IMR-90 (cell line): Measurements from ENCODE around the gene BMERB1. TPM values are rescaled to one million over a fixed set of nuclear protein-coding genes. Genes with fewer than 3 reads are reported as not detected.

Experiments
- ATAC-seq: fragments of 200-7000 bp; cut with Tn5 transposase; 2 replicates; pipeline ENCODE4 v1.9.1; 2020; ENCODE audit warnings: low read depth, mild to moderate bottlenecking, moderate library complexity
- BruUV-seq: library from RNA; stranded (reverse); fragments of 400-500 nt; replicated peaks from 2 replicates; lab custom pipeline; 2021; lab: Mats Ljungman, UMichigan
- CTCF ChIA-PET: fragments of 300-600 bp; formaldehyde crosslinking; extraction: SDS; loops from one replicate; lab custom pipeline; 2021; ENCODE audit warnings: antibody characterized with exemption; lab: Yijun Ruan, JAX
- POLR2A ChIA-PET: fragments of 300-600 bp; sonication (Branson Sonifier 250); formaldehyde crosslinking; loops from one replicate; lab custom pipeline; 2022; ENCODE audit warnings: antibody characterized with exemption; ENCODE audit not compliant: unreplicated experiment; lab: Charles Lee
- DNase-seq: peaks from one replicate; pipeline ENCODE4 v3.0.0; 2013
- H2AFZ ChIP-seq: replicated peaks from 2 replicates; pipeline ENCODE3; 2013; ENCODE audit warnings: low read length, mild to moderate bottlenecking; ENCODE audit not compliant: poor library complexity
- H2AK5ac ChIP-seq: 2 replicates; pipeline ENCODE4 v1.6.1; 2013; ENCODE audit warnings: low read depth, low read length, inconsistent platforms
- H2AK9ac ChIP-seq: replicated peaks from 2 replicates; pipeline ENCODE3; 2013; ENCODE audit warnings: mild to moderate bottlenecking, low read depth, low read length, moderate library complexity; ENCODE audit not compliant: poor library complexity
- H2BK120ac ChIP-seq: 2 replicates; pipeline ENCODE4 v1.6.1; 2013; ENCODE audit warnings: low read depth, low read length, inconsistent platforms
- H2BK15ac ChIP-seq: 3 replicates; pipeline ENCODE4 v1.6.1; 2013; ENCODE audit warnings: low read depth, low read length, inconsistent platforms
- H2BK20ac ChIP-seq: 2 replicates; pipeline ENCODE4 v1.6.1; 2013; ENCODE audit warnings: low read depth, mild to moderate bottlenecking, inconsistent platforms, low read length, moderate library complexity
- H2BK5ac ChIP-seq: 2 replicates; pipeline ENCODE4 v1.6.1; 2013; ENCODE audit warnings: mild to moderate bottlenecking, low read depth, low read length, inconsistent platforms; ENCODE audit not compliant: poor library complexity, severe bottlenecking
- H3K14ac ChIP-seq: replicated peaks from 2 replicates; pipeline ENCODE4 v1.6.1; 2013; ENCODE audit warnings: low read depth, low read length, inconsistent platforms
- H3K18ac ChIP-seq: 2 replicates; pipeline ENCODE4 v1.6.1; 2013; ENCODE audit warnings: low read depth, low read length, control low read depth
- H3K23ac ChIP-seq: 2 replicates; pipeline ENCODE4 v1.6.1; 2013; ENCODE audit warnings: low read depth, low read length, inconsistent platforms
- H3K27ac ChIP-seq: 2 replicates; pipeline ENCODE4 v1.5.1; 2013; ENCODE audit warnings: mild to moderate bottlenecking, control low read depth, low read length; ENCODE audit not compliant: insufficient read depth
- H3K27me3 ChIP-seq: 2 replicates; pipeline ENCODE4 v1.6.1; 2013; ENCODE audit warnings: low read length; ENCODE audit not compliant: control insufficient read depth, insufficient read depth
- H3K36me3 ChIP-seq: 2 replicates; pipeline ENCODE4 v1.6.1; 2013; ENCODE audit warnings: low read length, mixed read lengths; ENCODE audit not compliant: control insufficient read depth, insufficient read depth
- H3K4ac ChIP-seq: 2 replicates; pipeline ENCODE4 v1.6.1; 2013; ENCODE audit warnings: low read depth, low read length, inconsistent platforms
- H3K4me1 ChIP-seq: 2 replicates; pipeline ENCODE4 v1.6.1; 2013; ENCODE audit warnings: low read length, mixed read lengths; ENCODE audit not compliant: control insufficient read depth, insufficient read depth
- H3K4me2 ChIP-seq: 2 replicates; pipeline ENCODE4 v1.6.1; 2013; ENCODE audit warnings: low read depth, mild to moderate bottlenecking, control low read depth, low read length, moderate library complexity
- H3K4me3 ChIP-seq: 2 replicates; pipeline ENCODE4 v1.5.1; 2013; ENCODE audit warnings: low read depth, mild to moderate bottlenecking, control low read depth, low read length, moderate library complexity; ENCODE audit not compliant: insufficient read depth
- H3K56ac ChIP-seq: 2 replicates; pipeline ENCODE4 v1.6.1; 2013; ENCODE audit warnings: low read length, inconsistent platforms; ENCODE audit not compliant: insufficient read depth; ENCODE audit errors: extremely low read depth
- H3K79me1 ChIP-seq, 2 experiments: 2 replicates each; pipeline ENCODE4 v1.6.1; 2013; ENCODE audit warnings: low read length in 2 of 2, inconsistent platforms in 1 of 2, low read depth in 1 of 2
- H3K9ac ChIP-seq: 2 replicates; pipeline ENCODE4 v1.6.1; 2013; ENCODE audit warnings: low read depth, low read length, control low read depth
- H3K9me1 ChIP-seq: 2 replicates; pipeline ENCODE4 v1.6.1; 2013; ENCODE audit warnings: low read length, inconsistent platforms; ENCODE audit not compliant: insufficient read depth
- H3K9me3 ChIP-seq: 2 replicates; pipeline ENCODE4 v1.6.1; 2013; ENCODE audit warnings: low read length; ENCODE audit not compliant: control insufficient read depth, insufficient read depth
- H4K20me1 ChIP-seq: 2 replicates; pipeline ENCODE4 v1.6.1; 2013; ENCODE audit warnings: low read length, inconsistent platforms; ENCODE audit not compliant: insufficient read depth
- H4K5ac ChIP-seq: 2 replicates; pipeline ENCODE4 v1.6.1; 2013; ENCODE audit warnings: mild to moderate bottlenecking, low read depth, low read length, control low read depth
- H4K8ac ChIP-seq, 2 experiments: 2 replicates each; pipeline ENCODE4 v1.6.1; 2013; ENCODE audit warnings: low read depth in 2 of 2, low read length in 2 of 2, control low read depth in 1 of 2, inconsistent platforms in 1 of 2
- H4K91ac ChIP-seq: 2 replicates; pipeline ENCODE4 v1.6.1; 2013; ENCODE audit warnings: low read depth, low read length, inconsistent platforms; ENCODE audit not compliant: insufficient read depth
- CEBPB ChIP-seq: IDR thresholded peaks from 2 replicates; pipeline ENCODE4 v1.6.1; 2012; ENCODE audit warnings: low read depth, low read length, improper control_type of control experiment
- CHD1 ChIP-seq: IDR thresholded peaks from 2 replicates; pipeline ENCODE4 v1.6.1; 2012; ENCODE audit warnings: low read depth, low read length, improper control_type of control experiment
- CTCF ChIP-seq: conservative IDR thresholded peaks from 2 replicates; pipeline ENCODE4 v1.5.1; 2012; ENCODE audit warnings: mild to moderate bottlenecking, low read depth, low read length, improper control_type of control experiment
- FOS ChIP-seq: fragments of 150-350 bp; IDR thresholded peaks from 2 replicates; pipeline ENCODE4 v1.6.1; 2016; ENCODE audit warnings: low read depth, low read length
- MAFK ChIP-seq: IDR thresholded peaks from 2 replicates; pipeline ENCODE4 v1.6.1; 2012; ENCODE audit warnings: low read depth, low read length, improper control_type of control experiment
- MAZ ChIP-seq: IDR thresholded peaks from 2 replicates; pipeline ENCODE4 v1.6.1; 2012; ENCODE audit warnings: low read depth, mild to moderate bottlenecking, low read length, improper control_type of control experiment, moderate library complexity, borderline replicate concordance
- NFE2L2 ChIP-seq: fragments of 150-350 bp; IDR thresholded peaks from 2 replicates; pipeline ENCODE4 v1.6.1; 2016; ENCODE audit warnings: low read depth, mild to moderate bottlenecking, low read length
- POLR2A ChIP-seq: IDR thresholded peaks from 2 replicates; pipeline ENCODE4 v1.6.1; 2012; ENCODE audit warnings: mild to moderate bottlenecking, low read depth, low read length
- RFX5 ChIP-seq: IDR thresholded peaks from 2 replicates; pipeline ENCODE4 v1.8.0; 2012; ENCODE audit warnings: low read depth, mild to moderate bottlenecking, low read length, moderate library complexity
- SMC3 ChIP-seq: fragments of 150-350 bp; IDR thresholded peaks from 2 replicates; pipeline ENCODE4 v1.6.1; 2016; ENCODE audit warnings: low read depth, mild to moderate bottlenecking, antibody characterized with exemption, low read length, moderate library complexity
- USF2 ChIP-seq: fragments of 150-350 bp; IDR thresholded peaks from 2 replicates; pipeline ENCODE4 v1.6.1; 2017; ENCODE audit warnings: mild to moderate bottlenecking, antibody characterized with exemption, low read length, low read depth
- WGBS, 2 experiments: methylation state at CpG; one replicate each; pipeline versions ENCODE4 v1.1.5 to v1.1.7; 2013; ENCODE audit warnings: missing lambda C conversion rate in 2 of 2; ENCODE audit not compliant: insufficient read length in 1 of 2; ENCODE audit errors: extremely low coverage in 2 of 2; 5-methylcytosine and 5-hydroxymethylcytosine counted together
- dilution Hi-C: fragments of 300-500 bp; cut with HindIII; formaldehyde crosslinking; loops from one replicate; pipeline ENCODE4 v1.14.3; 2018; ENCODE audit warnings: low sequenced_read_pairs; ENCODE audit not compliant: unreplicated experiment
- in situ Hi-C: fragments of 300-500 bp; cut with MboI; formaldehyde crosslinking; loops from 3 replicates; pipeline ENCODE4 v1.14.3; 2019; ENCODE audit warnings: low sequenced_read_pairs, inconsistent platforms, mixed read lengths
- intact Hi-C: fragments of 100-400 bp; cut with micrococcal nuclease; formaldehyde crosslinking; loops from 2 replicates; pipeline ENCODE4 v1.10.0; 2022
- polyA plus RNA-seq, 3 experiments: library from polyadenylated mRNA; depleted of rRNA; stranded (reverse); fragments of >200 nt; gene quantifications; 2 replicates each; pipeline ENCODE4 v1.2.3, GENCODE V29; 2012; ENCODE audit warnings: low replicate concordance in 1 of 3
- total RNA-seq: library from RNA; depleted of rRNA; stranded (reverse); fragments of >200 nt; gene quantifications from 2 replicates; pipeline ENCODE4 v1.2.3, GENCODE V29; 2012
- TF ChIP-seq, protein P1 (sequence below): fragments of 150-350 bp; IDR thresholded peaks from 2 replicates; pipeline ENCODE4 v1.6.1; 2016; ENCODE audit warnings: low read depth, mild to moderate bottlenecking, low read length, moderate library complexity, borderline replicate concordance

Gene BMERB1
- total and polyA plus RNA-seq, 2 of the 4 experiments (the other 2 are of a cell fraction) = 22.6 to 32.9 TPM

DNA sequence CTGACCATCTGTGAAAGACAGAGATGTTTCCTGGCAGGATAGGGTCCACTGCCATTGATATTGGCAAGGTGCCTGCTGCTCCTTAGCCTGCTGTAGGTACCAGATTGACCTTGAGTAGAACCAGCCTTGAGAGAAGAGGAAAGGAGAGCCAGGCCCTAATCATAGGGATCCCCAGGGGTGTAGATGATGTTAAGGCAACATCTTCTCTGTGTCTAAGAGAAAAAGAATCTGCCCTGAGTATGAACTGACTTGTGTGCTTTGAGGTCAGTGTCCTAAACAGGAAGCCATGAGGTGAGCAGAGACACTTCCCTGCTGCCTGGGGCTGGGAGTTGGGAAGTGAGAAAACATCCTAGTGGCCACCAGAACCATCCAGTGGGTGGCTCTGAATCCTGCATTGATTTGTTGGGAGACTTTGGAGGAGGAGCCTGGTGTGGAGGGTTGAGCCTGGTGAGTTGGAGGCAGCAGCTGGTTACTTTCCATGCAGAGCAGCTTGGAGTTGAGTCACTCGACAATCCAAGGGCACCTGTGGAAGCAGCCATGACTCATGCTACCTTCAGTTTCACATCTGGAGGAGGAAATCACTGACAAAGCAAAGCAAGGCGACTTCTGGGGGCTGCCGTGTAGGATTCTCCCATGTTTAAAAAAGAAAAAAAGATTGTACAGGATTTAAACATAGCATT, 47.8 kb downstream of the BMERB1 start (continued):
- no peak for TF ChIP-seq MAZ
- peak; percentile 96 for TF ChIP-seq FOS

- H4K8ac ChIP-seq = 0 out of 4 replicates have a peak overlapping the region, but pooled peaks of 1 of the 2 experiments have one; percentile 19
- H3K4me3 ChIP-seq = no peak overlapping the region
- ATAC-seq (no peak), DNase-seq (no peak)
- peak overlapping the region; percentile 27 for H2BK5ac ChIP-seq
- in situ Hi-C loops (no loop called here), intact Hi-C loops (loop anchor here (5.0 kb wide), 1 partner anchor 69 kb away; no protein-coding TSS in a partner anchor), dilution Hi-C loops (no loop called here)
- 100% methylated on average over 2 of the region's 7 CpGs; no CpG with 5 or more reads in 1 of the 2 experiments for WGBS, 2 experiments
- no peak overlapping the region for H3K14ac ChIP-seq
- no peak overlapping the region for H3K9ac ChIP-seq
- H2BK15ac ChIP-seq = no peak overlapping the region
- no peak overlapping the region for H2BK120ac ChIP-seq
- H3K9me1 ChIP-seq = peaks cover 12% of the 10 kb centered on the region
- no peak overlapping the region for H2AFZ ChIP-seq
- no peak overlapping the region for H3K4me2 ChIP-seq
- CTCF ChIA-PET = interaction anchor here (0.6 kb wide), 1 partner anchor 200 kb away, joined by 3 read pairs; no protein-coding TSS in a partner anchor
- no peak overlapping the region for H3K4ac ChIP-seq
- H2AK5ac ChIP-seq = no peak overlapping the region
- H3K27me3 ChIP-seq = no peaks in the 10 kb centered on the region
- no peak overlapping the region for H4K5ac ChIP-seq
- POLR2A ChIA-PET = no interaction called here
- no peak overlapping the region for H4K91ac ChIP-seq
- peaks cover 9% of the 10 kb centered on the region for H3K4me1 ChIP-seq
- H3K9me3 ChIP-seq = no peaks in the 10 kb centered on the region
- no peak overlapping the region for H2AK9ac ChIP-seq
- H4K20me1 ChIP-seq = peaks cover 5% of the 10 kb centered on the region
- peaks cover 22 to 47% of the 10 kb centered on the region in 2 experiments for H3K79me1 ChIP-seq
- no peak overlapping the region for H3K56ac ChIP-seq
- no TSS peak for BruUV-seq
- H2BK20ac ChIP-seq = no peak overlapping the region
- H3K23ac ChIP-seq = no peak overlapping the region
- no peak overlapping the region for H3K27ac ChIP-seq
- no peak overlapping the region for H3K18ac ChIP-seq
- H3K36me3 ChIP-seq = no peaks in the 10 kb centered on the region; the same call in 1 of the 2 replicates
- TF ChIP-seq, protein P1, sequence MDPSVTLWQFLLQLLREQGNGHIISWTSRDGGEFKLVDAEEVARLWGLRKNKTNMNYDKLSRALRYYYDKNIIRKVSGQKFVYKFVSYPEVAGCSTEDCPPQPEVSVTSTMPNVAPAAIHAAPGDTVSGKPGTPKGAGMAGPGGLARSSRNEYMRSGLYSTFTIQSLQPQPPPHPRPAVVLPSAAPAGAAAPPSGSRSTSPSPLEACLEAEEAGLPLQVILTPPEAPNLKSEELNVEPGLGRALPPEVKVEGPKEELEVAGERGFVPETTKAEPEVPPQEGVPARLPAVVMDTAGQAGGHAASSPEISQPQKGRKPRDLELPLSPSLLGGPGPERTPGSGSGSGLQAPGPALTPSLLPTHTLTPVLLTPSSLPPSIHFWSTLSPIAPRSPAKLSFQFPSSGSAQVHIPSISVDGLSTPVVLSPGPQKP = no peak
- TF ChIP-seq USF2 (no peak), RFX5 (no peak), FOS (no peak), CHD1 (no peak), POLR2A (no peak), NFE2L2 (no peak), CEBPB (no peak), CTCF (no peak), SMC3 (no peak), MAFK (no peak)
Observed at GRCh38 chr16:15482748-15483298, 48.4 kb downstream of the BMERB1 start.
